Stimulated activated CD4-positive, alpha-beta T cell treated with anti-CD3 and anti-CD28 coated beads, Interleukin-12 subunit alpha, Interleukin-12 subunit beta, amount 100 ng/mL, for 4 hours (primary cell): ENCODE data around the gene SMCR8.
A peak's percentile ranks its signal among the peaks of the same experiment; 100 is the strongest.
"Not testable (repeated sequence)": the region's sequence is repeated elsewhere in the genome, so short reads cannot be mapped to it uniquely, and the experiment has no call there.

Experiments used
- DNase-seq: peaks from one replicate; pipeline ENCODE4 v3.0.0-alpha.2; 2020

SMCR8 gene, protein sequence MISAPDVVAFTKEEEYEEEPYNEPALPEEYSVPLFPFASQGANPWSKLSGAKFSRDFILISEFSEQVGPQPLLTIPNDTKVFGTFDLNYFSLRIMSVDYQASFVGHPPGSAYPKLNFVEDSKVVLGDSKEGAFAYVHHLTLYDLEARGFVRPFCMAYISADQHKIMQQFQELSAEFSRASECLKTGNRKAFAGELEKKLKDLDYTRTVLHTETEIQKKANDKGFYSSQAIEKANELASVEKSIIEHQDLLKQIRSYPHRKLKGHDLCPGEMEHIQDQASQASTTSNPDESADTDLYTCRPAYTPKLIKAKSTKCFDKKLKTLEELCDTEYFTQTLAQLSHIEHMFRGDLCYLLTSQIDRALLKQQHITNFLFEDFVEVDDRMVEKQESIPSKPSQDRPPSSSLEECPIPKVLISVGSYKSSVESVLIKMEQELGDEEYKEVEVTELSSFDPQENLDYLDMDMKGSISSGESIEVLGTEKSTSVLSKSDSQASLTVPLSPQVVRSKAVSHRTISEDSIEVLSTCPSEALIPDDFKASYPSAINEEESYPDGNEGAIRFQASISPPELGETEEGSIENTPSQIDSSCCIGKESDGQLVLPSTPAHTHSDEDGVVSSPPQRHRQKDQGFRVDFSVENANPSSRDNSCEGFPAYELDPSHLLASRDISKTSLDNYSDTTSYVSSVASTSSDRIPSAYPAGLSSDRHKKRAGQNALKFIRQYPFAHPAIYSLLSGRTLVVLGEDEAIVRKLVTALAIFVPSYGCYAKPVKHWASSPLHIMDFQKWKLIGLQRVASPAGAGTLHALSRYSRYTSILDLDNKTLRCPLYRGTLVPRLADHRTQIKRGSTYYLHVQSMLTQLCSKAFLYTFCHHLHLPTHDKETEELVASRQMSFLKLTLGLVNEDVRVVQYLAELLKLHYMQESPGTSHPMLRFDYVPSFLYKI

GRCh38 chr17:18314731-18315561, at the start of gene SMCR8, which contains the start of gene TOP3A:
SMCR8 (plus strand) TSS chr17:18315293; CDS start chr17:18315790, 497 bp downstream.
TOP3A (minus strand) TSS chr17:18314994; CDS start chr17:18314778, 216 bp downstream.
- peak; percentile 97 for DNase-seq

- DNase-seq, result no peak
Observed at GRCh38 chr17:18267366-18267765, 47.7 kb upstream of the SMCR8 start.

DNA sequence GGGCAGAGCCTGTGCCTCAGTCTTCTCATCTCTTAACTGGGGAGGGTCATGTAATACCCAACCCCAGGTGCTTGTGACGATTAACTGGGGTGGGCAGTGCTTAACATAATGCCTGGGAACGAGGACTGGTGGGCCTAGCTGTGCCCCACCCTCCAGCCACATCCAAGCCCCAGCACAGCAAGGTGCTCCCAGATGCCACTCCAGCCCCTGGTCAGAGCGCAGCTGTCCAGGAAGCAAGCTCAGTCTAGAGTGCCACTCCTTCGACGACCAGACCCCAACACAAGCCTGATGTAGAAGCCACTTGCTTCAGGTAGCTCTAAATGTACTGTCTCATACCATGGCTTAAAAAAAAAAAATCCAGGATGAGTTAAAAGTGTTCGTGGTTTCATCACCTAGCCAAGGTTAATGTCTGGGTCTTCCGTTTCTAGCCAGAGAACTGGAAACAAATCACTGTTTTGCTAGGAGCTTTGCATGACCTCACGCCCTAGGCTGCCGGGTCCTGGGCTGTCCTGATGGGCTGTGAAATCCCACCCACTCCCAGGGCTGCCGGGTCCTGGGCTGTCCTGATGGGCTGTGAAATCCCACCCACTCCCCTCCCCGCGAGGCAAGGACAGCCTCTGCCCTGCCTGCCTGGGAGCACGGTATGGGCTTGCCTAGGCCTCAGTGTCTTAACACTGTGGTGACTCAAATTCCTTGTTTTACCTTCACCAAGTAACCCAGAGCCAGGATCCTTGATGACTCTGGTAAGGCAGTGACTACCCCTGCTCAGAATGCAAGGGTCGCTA, 47.0 kb upstream of the SMCR8 start:
- no peak for DNase-seq

- DNase-seq, result no peak
Observed at GRCh38 chr17:18270046-18270931, 44.8 kb upstream of the SMCR8 start.

- no peak for DNase-seq
Observed at GRCh38 chr17:18277076-18277475, 38.0 kb upstream of the SMCR8 start.

DNA sequence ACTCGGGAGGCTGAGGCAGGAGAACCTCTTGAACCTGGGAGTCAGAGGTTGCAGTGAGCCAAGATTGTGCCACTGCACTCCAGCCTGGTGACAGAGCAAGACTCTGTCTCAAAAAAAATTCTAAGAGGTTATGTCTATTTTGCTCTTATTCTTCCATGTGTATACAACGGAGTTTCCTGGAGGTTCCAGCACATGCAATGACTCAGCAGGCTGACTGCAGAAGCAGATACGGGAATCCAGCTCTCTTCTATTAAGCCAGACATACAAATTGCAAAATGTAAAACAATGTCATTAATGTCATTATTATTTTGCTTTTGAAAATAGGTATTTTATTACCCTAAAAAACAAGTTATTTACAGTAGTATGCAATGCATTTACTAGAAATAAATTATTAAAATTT, 36.2 kb upstream of the SMCR8 start:
- no peak for DNase-seq

DNA sequence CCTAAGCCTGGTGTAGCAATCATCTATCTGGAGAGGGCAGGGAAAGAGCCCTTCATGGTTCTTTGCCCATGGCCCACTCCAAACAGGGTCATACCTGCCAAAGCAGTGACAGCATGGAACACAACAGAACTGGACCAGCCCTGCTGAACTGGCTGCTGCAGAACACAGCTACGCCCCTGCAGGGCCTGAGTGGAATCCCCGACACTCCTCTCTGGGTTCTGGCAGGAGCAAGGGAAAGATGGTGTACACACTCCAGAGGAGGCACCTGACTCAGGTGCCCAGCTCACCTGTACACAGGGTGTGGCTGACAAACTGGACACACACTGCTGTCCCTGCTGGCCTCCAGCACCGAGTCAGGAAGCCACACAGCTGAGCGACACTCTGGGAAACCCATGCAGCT, 34.8 kb upstream of the SMCR8 start:
- no peak for DNase-seq

- DNase-seq, result no peak
Observed at GRCh38 chr17:18280766-18281371, 34.2 kb upstream of the SMCR8 start.

- no peak for DNase-seq
Observed at GRCh38 chr17:18281788-18282187, 33.3 kb upstream of the SMCR8 start.

DNA sequence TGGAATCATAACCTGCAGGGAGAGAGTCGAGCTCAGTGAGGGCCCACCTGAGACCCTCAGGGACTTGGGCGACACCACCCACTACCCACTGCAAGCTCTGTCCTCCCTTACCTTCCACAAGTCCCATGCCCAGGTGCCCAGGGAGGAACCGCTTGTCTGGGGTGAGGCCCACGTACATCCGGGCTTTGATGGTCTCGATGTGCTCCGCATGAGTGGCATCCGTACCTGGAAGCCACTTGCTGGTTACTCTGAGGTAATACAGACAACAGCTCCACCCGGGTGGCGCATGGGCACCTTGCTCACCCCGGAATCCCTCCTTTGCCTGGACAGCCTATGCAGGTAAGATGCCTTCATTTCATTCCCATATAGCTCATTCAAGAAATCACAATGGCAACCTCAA, 29.8 kb upstream of the SMCR8 start:
- no peak for DNase-seq

- no peak for DNase-seq
Observed at GRCh38 chr17:18291718-18292540, 23.2 kb upstream of the SMCR8 start.

DNA sequence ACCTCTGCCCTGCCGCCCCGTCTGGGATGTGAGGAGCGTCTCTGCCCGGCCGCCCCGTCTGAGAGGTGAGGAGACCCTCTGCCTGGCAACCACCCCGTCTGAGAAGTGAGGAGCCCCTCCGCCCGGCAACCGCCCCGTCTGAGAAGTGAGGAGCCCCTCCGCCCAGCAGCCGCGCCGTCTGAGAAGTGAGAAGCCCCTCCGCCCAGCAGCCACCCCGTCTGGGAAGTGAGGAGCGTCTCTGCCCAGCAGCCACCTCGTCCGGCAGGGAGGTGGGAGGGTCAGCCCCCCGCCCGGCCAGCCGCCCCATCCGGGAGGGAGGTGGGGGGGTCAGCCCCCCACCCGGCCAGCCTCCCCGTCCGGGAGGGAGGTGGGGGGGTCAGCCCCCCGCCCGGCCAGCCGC, 17.0 kb upstream of the SMCR8 start:
- not testable (repeated sequence) for DNase-seq

GRCh38 chr17:18300725-18301480, 14.2 kb upstream of the SMCR8 start:
- no peak for DNase-seq

- not testable (repeated sequence) for DNase-seq
Observed at GRCh38 chr17:18303206-18303605, 11.9 kb upstream of the SMCR8 start.

DNA sequence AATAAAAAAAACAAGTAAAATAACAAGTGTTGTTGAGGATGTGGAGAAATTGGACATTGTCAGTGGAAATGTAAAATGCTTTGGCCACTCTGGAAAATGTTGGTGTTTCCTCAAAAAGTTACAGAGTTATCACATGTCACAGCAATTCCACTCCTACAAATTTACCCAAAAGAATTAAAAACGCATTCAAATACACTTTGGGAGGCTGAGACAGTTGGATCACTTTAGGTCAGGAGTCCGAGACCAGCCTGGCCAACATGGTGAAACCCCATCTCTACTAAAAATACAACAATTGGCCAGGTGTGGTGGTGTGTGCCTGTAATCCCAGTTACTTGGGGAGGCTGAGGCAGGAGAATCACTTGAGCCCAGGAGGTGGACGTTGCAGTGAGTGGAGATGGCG, 5.9 kb upstream of the SMCR8 start:
- no peak for DNase-seq

DNA sequence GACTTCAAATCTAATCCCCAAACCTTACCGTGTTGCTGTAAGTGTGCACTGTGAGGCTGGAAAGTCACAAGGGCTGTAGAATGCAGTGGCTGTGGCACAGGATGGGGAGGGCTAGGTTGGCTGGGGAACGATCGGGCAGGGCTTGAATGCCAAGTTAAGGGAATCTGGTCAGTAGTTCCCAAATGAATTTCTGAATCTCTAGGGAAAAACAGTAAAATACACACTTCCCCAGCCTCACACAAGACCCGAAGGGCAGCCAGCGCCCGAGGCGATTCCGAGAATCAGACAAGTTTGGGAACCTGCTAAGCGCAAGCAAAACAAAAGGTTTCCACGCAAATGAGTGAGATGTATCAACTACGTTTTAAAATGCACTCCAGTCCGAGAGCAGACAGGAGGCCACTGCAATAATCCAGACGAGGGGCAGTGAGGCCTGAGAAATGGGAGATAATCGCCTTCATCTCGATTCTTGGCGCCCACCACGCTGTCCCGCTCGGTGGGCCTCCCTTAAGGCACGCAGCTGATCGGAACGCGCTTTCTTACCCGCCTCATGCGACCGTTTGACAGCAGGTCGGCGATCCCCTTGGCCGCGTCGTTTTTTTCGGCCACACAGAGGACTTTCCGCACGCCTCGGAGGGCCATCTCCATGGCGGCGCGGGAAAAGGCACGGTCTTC, 898 bp upstream of the SMCR8 start:
- DNase-seq, result no peak

GRCh38 chr17:18315562-18315922, 449 bp downstream of the SMCR8 start:
- no peak for DNase-seq

- DNase-seq, result no peak
Observed at GRCh38 chr17:18315961-18316360, 868 bp downstream of the SMCR8 start.
